ENCODE data around the gene MEIS2. TPM values are rescaled to one million over a fixed set of nuclear protein-coding genes. Genes with fewer than 3 reads are reported as not detected.

The MEIS2 gene
- total RNA-seq, 1 donor, result 0.21 TPM

DNA sequence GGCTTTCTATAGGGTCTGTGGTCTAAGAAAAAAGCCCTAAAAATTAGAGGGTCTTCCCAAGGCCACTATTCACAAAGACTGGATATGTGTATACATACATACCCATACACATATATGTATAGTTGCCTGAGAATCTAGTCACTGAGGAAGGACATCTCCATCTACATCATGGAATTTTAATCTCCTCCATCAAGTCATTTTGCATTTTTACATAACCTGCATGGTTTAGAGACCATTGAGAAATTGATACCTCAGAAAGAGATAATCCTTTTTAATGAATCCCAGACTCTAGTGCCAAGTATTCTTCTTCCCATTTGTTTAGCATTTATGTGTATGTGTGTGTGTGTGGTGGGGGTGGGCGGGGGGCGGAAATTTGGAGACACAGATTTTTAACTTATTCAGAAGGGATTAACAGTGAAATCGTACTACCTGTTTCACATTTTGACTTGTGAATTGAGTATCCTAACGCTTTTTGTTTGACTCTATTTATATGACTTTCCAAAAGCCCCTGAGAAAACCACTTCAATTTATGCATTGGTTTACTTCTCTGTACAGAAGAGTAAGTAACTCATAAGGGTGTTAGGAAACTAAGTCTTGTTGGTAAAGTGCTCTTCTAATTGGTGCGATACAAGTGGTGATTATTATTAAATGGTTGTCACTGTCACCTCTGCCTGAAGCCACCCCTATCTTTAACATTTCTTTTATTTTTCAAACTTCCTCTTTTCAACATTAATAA lies 166.9 kb downstream of the MEIS2 start:
- no peaks in the 10 kb centered on the region for H3K4me1 ChIP-seq (ENCODE audit: insufficient read depth, low read length)
- H3K4me3 ChIP-seq (ENCODE audit: low read length), result no peak overlapping the region
- no peaks in the 10 kb centered on the region for H3K27me3 ChIP-seq (ENCODE audit: insufficient read depth, low read length)
- no peaks in the 10 kb centered on the region for H3K9me3 ChIP-seq (ENCODE audit: low read depth, low read length)

DNA sequence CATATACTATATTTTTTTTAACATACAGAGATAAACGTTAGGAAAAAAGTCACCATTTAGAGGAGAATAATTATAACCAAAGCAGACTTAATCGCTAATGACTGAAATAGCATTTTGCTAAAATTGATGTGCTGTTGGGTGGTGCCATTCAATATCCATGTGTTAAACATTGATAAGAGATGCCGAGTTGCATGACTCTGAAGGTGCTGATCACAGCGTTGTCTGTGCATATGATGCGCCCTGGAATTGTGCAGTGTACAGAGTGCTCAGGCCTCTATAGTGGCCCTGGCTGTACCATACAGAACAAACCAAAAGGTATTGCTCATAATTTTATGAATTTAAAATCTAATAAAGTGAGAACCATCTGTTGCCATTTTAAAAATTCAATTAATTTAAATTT lies 168.3 kb downstream of the MEIS2 start:
- no peaks in the 10 kb centered on the region for H3K9me3 ChIP-seq (ENCODE audit: low read depth, low read length)
- no peaks in the 10 kb centered on the region for H3K27me3 ChIP-seq (ENCODE audit: insufficient read depth, low read length)
- no peak overlapping the region for H3K4me3 ChIP-seq (ENCODE audit: low read length)
- H3K4me1 ChIP-seq (ENCODE audit: insufficient read depth, low read length), result no peaks in the 10 kb centered on the region

DNA sequence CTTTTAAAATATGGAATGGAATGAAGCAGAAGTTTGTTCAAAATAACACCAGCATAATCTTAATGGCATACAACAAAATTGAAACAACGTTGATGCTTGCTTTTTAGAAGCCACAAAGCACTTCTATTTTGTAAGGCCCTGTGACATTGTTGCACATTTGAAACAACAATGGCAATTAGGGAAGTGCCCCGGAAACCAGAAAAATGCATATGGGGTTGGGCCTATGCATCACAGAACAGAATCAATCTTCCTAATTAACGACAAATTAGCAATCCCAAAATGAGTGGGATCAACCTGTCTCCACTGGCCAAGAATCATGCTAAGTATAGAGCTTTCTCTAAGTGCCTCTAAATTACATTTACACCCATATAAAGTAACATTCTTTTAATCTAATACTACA lies 168.9 kb downstream of the MEIS2 start:
- Histone ChIP-seq H3K4me1 (ENCODE audit: insufficient read depth, low read length) (no peaks in the 10 kb centered on the region), H3K27me3 (ENCODE audit: insufficient read depth, low read length) (no peaks in the 10 kb centered on the region), H3K4me3 (ENCODE audit: low read length) (no peak overlapping the region), H3K9me3 (ENCODE audit: low read depth, low read length) (no peaks in the 10 kb centered on the region)

DNA sequence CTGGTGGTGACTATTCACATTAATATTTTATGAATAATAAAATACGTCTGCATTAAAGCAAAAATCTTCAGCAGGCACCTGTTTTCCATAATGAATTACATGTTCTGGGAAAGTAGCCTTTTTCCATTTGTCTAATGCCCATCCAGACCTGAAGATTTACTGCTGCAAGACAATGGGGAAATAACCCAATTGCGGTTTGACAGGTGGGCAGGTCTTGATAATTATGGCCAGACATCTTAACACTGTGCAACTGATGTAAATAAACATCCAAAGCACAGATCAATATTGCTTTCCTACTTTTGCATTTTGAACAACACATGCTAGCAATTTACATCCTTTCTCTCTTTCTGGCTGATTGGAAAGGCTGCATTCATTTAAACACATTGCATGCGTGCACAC lies 173.9 kb downstream of the MEIS2 start:
- no peaks in the 10 kb centered on the region for H3K27me3 ChIP-seq (ENCODE audit: insufficient read depth, low read length)
- H3K9me3 ChIP-seq (ENCODE audit: low read depth, low read length), result no peaks in the 10 kb centered on the region
- no peaks in the 10 kb centered on the region for H3K4me1 ChIP-seq (ENCODE audit: insufficient read depth, low read length)
- H3K4me3 ChIP-seq (ENCODE audit: low read length), result no peak overlapping the region

DNA sequence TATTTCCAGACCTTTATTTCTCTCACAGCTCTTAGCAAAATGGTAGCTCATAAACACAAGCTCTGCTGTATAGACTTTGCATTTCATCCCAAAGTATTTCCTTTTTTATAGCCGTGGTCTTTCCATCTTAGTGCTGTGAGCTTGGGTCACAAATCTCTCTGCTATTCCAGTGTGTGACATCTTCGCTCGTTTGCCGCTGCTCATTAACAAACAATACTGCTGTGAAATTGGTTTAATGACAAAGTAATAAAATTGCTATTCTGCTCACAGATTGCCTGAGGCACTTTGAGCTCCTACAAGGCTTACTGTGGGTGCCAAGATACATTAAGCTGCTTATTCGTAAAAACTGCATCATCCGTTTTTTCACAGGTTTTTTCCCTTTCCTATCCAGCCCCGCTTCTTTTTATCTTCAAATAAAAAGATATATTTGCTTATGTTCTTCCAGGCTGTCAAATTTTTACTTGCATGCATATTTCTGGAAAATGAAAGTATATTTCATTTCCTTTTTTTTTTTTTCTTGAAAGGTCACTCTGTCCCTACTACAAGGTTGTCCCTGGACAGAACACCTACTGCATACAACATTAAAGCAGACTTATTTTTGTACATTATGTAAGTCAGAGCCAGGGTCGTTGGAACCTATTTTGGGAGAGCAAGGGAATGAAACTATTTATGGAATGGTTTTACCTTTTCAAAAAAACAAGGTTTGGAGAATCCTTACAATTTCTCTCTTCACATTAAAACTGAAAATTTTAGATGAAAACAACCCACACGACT lies 174.5 kb downstream of the MEIS2 start:
- Histone ChIP-seq H3K9me3 (ENCODE audit: low read depth, low read length) (no peaks in the 10 kb centered on the region), H3K4me1 (ENCODE audit: insufficient read depth, low read length) (no peaks in the 10 kb centered on the region), H3K4me3 (ENCODE audit: low read length) (no peak overlapping the region), H3K27me3 (ENCODE audit: insufficient read depth, low read length) (no peaks in the 10 kb centered on the region)

DNA sequence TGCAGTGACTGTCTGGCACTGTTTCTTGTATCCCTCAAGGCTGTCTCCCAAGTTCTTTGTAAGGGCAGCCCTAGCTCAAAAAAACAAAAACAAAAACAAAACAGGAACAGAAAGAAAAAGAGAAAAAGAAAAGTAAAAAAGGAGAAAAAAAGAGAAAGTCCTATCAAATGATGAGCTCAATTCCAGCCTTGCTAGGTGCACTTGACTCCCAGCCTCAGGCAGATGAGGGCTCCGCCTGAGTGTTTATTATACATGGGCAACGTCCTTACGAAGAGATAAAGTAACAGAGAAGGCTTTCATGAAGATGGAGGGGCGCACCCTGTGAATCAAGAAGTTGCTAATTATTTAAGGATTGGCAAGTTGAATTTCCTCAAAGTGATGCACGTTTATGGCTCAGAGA lies 175.3 kb downstream of the MEIS2 start:
- no peaks in the 10 kb centered on the region for H3K4me1 ChIP-seq (ENCODE audit: insufficient read depth, low read length)
- H3K9me3 ChIP-seq (ENCODE audit: low read depth, low read length), result no peaks in the 10 kb centered on the region
- H3K27me3 ChIP-seq (ENCODE audit: insufficient read depth, low read length), result no peaks in the 10 kb centered on the region
- no peak overlapping the region for H3K4me3 ChIP-seq (ENCODE audit: low read length)

DNA sequence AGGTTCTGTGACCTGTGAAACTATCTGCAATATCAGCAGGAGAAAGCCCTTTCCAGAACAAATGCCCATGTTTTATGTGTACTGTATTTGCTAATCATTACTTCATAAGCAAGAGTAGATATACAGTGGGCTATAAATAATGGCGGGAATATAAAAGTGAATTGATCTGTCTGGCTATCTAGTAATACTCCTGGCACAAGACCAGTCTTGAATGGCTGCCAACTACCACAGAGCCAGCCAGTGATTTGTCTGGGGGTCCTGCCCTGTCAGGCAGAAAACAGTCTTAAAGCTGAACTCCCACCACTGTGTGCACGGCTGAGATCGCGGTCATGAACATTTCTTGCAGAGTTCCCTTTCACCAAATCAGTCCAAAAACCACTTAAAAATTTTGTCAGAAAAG lies 176.3 kb downstream of the MEIS2 start:
- Histone ChIP-seq H3K27me3 (ENCODE audit: insufficient read depth, low read length) (no peaks in the 10 kb centered on the region), H3K4me1 (ENCODE audit: insufficient read depth, low read length) (no peaks in the 10 kb centered on the region), H3K4me3 (ENCODE audit: low read length) (no peak overlapping the region), H3K9me3 (ENCODE audit: low read depth, low read length) (no peaks in the 10 kb centered on the region)

DNA sequence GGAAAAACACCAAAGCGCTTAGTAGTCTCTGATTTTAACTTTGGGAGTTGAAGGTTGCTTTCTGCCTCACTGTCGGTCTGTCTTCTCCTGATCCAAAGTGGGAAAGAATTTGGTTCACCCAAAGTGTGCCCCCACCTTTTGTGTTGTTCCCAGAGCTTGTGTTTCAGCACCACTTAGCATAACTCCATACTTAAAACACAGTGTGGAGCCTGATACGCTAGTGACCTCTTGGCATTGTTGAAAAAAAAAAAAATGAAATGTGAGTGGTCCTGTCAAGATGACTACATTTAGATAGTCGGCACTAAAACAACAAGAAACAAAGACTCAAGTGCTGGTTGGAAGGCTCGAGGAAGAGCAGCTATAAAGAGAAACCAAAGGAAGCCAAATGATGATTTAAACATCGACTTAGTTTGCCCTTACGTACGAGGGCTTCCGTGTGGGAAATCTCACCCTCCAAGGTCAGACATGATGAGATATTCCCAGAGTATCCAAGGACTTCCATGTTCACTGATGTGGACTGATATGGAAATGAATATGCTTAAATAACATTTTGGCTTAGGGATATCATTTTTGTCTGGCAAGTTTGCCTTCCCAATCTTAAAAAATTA lies 178.8 kb downstream of the MEIS2 start:
- Histone ChIP-seq H3K4me3 (ENCODE audit: low read length) (no peak overlapping the region), H3K27me3 (ENCODE audit: insufficient read depth, low read length) (no peaks in the 10 kb centered on the region), H3K9me3 (ENCODE audit: low read depth, low read length) (no peaks in the 10 kb centered on the region), H3K4me1 (ENCODE audit: insufficient read depth, low read length) (no peaks in the 10 kb centered on the region)

DNA sequence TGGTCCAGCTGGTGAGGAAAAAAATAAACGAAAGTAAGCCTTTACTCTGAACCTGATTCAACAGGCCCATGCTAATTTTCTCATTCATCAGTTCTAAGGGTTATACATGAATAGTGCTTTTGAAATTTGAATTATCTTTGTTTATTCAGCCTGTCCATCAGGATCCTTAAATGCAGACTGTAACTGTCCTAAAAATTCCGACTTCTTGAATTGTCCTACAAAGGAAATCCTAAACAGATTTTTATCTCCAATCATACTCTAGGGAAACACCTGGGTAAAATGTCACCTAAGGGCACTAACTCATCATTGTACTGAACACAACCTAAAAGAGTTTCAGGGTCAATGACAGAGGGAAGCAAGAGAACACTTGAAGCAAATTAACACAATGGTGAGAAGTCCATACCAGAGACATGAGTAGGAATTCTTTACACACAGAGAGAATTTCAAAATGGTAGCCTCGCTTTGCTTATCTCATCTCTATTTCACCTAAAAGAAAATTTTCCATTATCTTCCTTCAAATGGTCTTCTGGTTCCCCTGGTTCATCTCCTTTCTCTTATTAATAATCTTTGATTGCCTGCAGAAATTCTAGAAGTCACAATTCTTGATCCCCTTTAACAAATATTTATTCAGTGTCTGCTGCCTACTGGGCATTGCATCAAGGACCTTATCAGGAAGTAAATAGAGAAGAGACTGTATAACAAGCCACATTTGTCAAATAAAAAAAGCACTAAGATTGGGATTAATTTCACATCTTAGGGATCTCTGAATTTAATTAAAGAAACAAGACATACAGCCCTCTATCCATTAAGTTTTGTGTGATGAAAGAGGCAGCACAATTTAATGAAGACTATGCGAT lies 182.7 kb downstream of the MEIS2 start:
- no peaks in the 10 kb centered on the region for H3K9me3 ChIP-seq (ENCODE audit: low read depth, low read length)
- H3K4me3 ChIP-seq (ENCODE audit: low read length), result no peak overlapping the region
- H3K4me1 ChIP-seq (ENCODE audit: insufficient read depth, low read length), result no peaks in the 10 kb centered on the region
- H3K27me3 ChIP-seq (ENCODE audit: insufficient read depth, low read length), result no peaks in the 10 kb centered on the region

DNA sequence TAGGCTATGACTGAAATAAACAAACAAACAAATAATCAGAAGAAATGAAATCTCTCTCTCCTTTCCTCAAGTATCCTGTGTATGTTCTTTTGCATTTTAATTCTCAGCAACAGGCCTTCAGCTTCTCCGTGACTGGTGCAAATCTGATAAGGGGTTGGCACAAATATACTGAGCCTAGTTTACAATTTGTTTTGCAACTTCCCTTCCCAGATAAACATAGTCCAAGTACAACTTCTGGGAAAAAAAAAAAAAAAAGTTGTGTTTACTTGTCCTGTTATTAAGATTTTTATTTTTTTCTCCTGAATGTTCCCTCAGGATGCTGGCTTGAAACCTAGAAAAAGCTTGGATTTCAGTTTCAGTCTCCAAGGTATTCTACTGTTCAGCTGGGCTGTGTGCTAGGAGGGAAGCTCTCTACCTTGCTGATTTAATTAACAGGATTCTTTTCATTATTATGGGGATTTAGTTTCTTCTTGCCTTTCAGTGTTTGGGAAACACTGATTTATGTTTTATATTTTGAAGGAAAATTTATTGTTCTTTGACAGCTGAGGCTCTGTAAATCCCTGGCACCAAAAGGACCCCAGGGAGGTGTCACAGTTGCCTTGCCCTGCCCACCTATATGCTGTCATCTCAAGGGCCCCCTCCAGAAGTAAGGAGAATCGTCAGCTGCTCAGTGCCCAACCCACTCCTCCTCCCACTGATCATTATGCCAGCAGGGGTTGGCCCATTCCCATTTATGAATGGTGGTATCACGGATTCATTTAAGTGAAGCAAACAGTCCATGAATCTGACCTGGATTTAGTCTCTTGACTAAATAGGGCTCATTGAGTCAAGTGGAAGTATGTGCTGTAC lies 185.2 kb downstream of the MEIS2 start:
- Histone ChIP-seq H3K27me3 (ENCODE audit: insufficient read depth, low read length) (no peaks in the 10 kb centered on the region), H3K4me3 (ENCODE audit: low read length) (no peak overlapping the region), H3K4me1 (ENCODE audit: insufficient read depth, low read length) (no peaks in the 10 kb centered on the region), H3K9me3 (ENCODE audit: low read depth, low read length) (no peaks in the 10 kb centered on the region)

DNA sequence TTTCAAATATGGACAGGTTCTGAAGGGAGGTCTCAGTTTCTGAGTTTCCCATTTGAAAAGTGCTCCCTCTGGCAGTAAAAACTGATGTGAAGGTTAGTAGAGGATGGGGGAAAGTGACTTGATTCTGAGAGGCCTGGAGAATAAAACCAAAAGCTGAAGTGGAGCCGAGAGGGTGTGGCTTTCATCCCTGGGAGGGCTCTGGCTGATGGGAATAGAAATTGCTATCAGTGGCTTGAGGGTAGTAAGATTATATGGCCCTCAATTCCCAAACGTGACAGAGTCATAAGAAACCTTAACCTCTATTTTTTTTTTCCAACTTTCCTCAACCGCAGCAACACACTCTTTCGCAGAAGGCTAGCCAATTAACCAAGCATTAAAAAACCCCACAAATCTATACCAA lies 185.9 kb downstream of the MEIS2 start:
- no peak overlapping the region for H3K4me3 ChIP-seq (ENCODE audit: low read length)
- no peaks in the 10 kb centered on the region for H3K4me1 ChIP-seq (ENCODE audit: insufficient read depth, low read length)
- H3K27me3 ChIP-seq (ENCODE audit: insufficient read depth, low read length), result no peaks in the 10 kb centered on the region
- H3K9me3 ChIP-seq (ENCODE audit: low read depth, low read length), result no peaks in the 10 kb centered on the region

DNA sequence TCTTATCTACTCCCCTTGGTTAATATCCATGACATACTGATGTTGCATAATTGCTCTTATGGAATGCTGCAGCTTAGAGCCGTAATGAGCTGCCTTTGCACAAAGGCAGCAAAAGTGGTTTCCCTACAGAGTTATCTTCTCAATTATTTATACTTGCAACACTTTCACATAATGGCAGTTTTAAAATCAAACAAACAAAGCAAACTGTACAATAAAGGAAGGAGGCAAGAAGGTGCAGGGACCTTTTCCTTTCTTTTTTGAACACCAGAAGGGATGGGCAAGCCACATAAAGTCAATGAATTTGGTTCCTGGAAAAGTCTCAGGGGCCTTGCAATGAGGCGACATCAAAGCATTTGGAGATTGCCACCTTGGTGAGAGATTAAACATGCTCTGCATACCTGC lies 188.0 kb downstream of the MEIS2 start:
- Histone ChIP-seq H3K27me3 (ENCODE audit: insufficient read depth, low read length) (no peaks in the 10 kb centered on the region), H3K4me1 (ENCODE audit: insufficient read depth, low read length) (no peaks in the 10 kb centered on the region), H3K9me3 (ENCODE audit: low read depth, low read length) (no peaks in the 10 kb centered on the region), H3K4me3 (ENCODE audit: low read length) (no peak overlapping the region)

DNA sequence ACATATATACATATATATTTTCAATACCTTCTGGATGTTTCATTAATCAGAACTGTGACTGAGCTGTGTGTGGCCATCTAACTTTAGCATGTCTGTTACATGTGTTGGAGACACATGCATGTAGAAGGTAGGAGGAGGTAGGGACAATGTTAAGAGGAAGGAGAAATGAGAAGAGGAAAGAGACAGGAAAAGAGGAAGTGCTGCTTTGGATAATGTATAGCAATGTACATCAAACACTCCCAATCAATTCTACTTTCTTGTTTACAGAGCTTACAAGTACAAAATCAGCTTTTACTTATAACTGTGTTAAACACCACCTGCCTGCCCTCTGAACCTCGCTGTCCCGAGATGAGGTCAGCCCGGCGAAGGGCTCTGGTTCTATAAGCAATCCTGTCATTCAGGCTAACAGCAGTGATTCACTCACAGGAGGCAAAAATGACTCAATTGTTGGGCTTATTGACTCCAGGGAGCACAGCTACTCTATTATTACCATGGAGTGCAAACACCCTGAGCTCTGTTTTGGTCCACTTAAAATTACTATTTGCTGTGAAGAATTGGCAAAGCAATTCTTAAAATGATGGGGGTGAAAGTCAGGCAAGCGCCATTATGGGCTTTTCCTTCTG lies 188.9 kb downstream of the MEIS2 start:
- H3K27me3 ChIP-seq (ENCODE audit: insufficient read depth, low read length), result no peaks in the 10 kb centered on the region
- H3K4me3 ChIP-seq (ENCODE audit: low read length), result no peak overlapping the region
- no peaks in the 10 kb centered on the region for H3K9me3 ChIP-seq (ENCODE audit: low read depth, low read length)
- no peaks in the 10 kb centered on the region for H3K4me1 ChIP-seq (ENCODE audit: insufficient read depth, low read length)

DNA sequence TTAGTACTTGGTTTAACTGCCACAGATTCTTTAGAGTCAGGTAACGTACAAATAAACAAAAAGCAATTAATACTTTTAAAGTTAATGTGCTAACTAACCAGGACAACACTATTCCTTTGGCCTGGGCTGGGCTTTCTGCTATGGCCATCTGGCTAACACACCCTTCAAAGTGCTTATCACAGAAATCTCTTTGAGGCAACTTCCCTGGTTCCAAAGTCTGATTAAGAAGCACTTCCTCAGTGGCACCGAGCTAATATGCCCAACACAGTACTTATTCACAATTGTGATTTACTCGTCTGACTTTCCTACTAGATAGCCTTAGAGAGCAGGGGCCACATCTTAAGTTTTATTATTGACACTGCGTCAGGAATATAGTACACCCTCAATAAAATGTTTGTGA lies 191.4 kb downstream of the MEIS2 start:
- no peaks in the 10 kb centered on the region for H3K9me3 ChIP-seq (ENCODE audit: low read depth, low read length)
- no peaks in the 10 kb centered on the region for H3K27me3 ChIP-seq (ENCODE audit: insufficient read depth, low read length)
- H3K4me3 ChIP-seq (ENCODE audit: low read length), result no peak overlapping the region
- H3K4me1 ChIP-seq (ENCODE audit: insufficient read depth, low read length), result no peaks in the 10 kb centered on the region
